MM.1S (cell line): ENCODE data around the gene ARHGAP12.

ENCODE experiments used
- DNase-seq: peaks from one replicate; pipeline ENCODE4 v3.0.0-alpha.2; 2015
- H2AFZ ChIP-seq: fragments of 300-600 bp; sonication (generic); 2 replicates; pipeline ENCODE4 v1.6.0; 2016; ENCODE audit warnings: antibody characterized with exemption, low read length
- H3F3A ChIP-seq: fragments of 300-600 bp; sonication (generic); 2 replicates; pipeline ENCODE4 v1.6.1; 2016; ENCODE audit warnings: mild to moderate bottlenecking, antibody characterized with exemption, low read length, moderate library complexity, mixed read lengths; ENCODE audit not compliant: insufficient read depth
- H3K27ac ChIP-seq: fragments of 300-600 bp; sonication (generic); 2 replicates; pipeline ENCODE4 v1.5.1; 2016; ENCODE audit warnings: mild to moderate bottlenecking, low read length
- H3K27me3 ChIP-seq: fragments of 300-600 bp; sonication (generic); replicated peaks from 2 replicates; pipeline ENCODE4 v1.6.0; 2016; ENCODE audit warnings: low read length; ENCODE audit not compliant: insufficient read depth
- H3K36me3 ChIP-seq: fragments of 300-600 bp; sonication (generic); replicated peaks from 2 replicates; pipeline ENCODE4 v1.6.1; 2016; ENCODE audit warnings: mild to moderate bottlenecking, low read length, mixed read lengths; ENCODE audit not compliant: insufficient read depth
- H3K4me1 ChIP-seq: fragments of 300-600 bp; sonication (generic); 2 replicates; pipeline ENCODE4 v1.6.1; 2016; ENCODE audit warnings: low read length, mixed read lengths
- H3K4me2 ChIP-seq: fragments of 300-600 bp; sonication (generic); 2 replicates; pipeline ENCODE4 v1.6.0; 2016; ENCODE audit warnings: low read depth, low read length
- H3K4me3 ChIP-seq: fragments of 300-600 bp; sonication (generic); 2 replicates; pipeline ENCODE4 v1.5.1; 2016; ENCODE audit warnings: low read length, mixed read lengths
- H3K79me2 ChIP-seq: fragments of 300-600 bp; sonication (generic); 2 replicates; pipeline ENCODE4 v1.6.1; 2016; ENCODE audit warnings: mixed run types, low read length, mixed read lengths
- H3K9ac ChIP-seq: fragments of 300-600 bp; sonication (generic); 2 replicates; pipeline ENCODE4 v1.6.1; 2016; ENCODE audit warnings: low read length, mixed read lengths
- H3K9me2 ChIP-seq: fragments of 300-600 bp; sonication (generic); replicated peaks from 2 replicates; pipeline ENCODE4 v1.6.1; 2016; ENCODE audit warnings: mild to moderate bottlenecking, low read length, mixed read lengths; ENCODE audit not compliant: insufficient read depth
- H3K9me3 ChIP-seq: fragments of 300-600 bp; sonication (generic); replicated peaks from 2 replicates; pipeline ENCODE4 v1.6.1; 2016; ENCODE audit warnings: mild to moderate bottlenecking, low read length, mixed read lengths; ENCODE audit not compliant: insufficient read depth
- H4K20me1 ChIP-seq: fragments of 300-600 bp; sonication (generic); 2 replicates; pipeline ENCODE4 v1.6.1; 2016; ENCODE audit warnings: mild to moderate bottlenecking, low read length, moderate library complexity, mixed read lengths; ENCODE audit not compliant: insufficient read depth
- CTCF ChIP-seq: fragments of 300-600 bp; sonication (generic); IDR thresholded peaks from 2 replicates; pipeline ENCODE4 v1.5.1; 2016; ENCODE audit warnings: antibody characterized with exemption, low read length, mixed read lengths
- EZH2 ChIP-seq: fragments of 300-600 bp; sonication (generic); optimal IDR thresholded peaks from 2 replicates; pipeline ENCODE3; 2017; ENCODE audit warnings: low read depth, mild to moderate bottlenecking, antibody characterized with exemption, low read length, mixed read lengths
- EZH2phosphoT487 ChIP-seq: fragments of 300-600 bp; sonication (generic); IDR thresholded peaks from 2 replicates; pipeline ENCODE4 v1.6.1; 2018; ENCODE audit warnings: antibody characterized with exemption, low read length

The ARHGAP12 gene

GRCh38 chr10:31804352-31804810 lies 124.2 kb downstream of the ARHGAP12 start:
- H3K9me3 ChIP-seq, result no peaks in the 10 kb centered on the region

DNA sequence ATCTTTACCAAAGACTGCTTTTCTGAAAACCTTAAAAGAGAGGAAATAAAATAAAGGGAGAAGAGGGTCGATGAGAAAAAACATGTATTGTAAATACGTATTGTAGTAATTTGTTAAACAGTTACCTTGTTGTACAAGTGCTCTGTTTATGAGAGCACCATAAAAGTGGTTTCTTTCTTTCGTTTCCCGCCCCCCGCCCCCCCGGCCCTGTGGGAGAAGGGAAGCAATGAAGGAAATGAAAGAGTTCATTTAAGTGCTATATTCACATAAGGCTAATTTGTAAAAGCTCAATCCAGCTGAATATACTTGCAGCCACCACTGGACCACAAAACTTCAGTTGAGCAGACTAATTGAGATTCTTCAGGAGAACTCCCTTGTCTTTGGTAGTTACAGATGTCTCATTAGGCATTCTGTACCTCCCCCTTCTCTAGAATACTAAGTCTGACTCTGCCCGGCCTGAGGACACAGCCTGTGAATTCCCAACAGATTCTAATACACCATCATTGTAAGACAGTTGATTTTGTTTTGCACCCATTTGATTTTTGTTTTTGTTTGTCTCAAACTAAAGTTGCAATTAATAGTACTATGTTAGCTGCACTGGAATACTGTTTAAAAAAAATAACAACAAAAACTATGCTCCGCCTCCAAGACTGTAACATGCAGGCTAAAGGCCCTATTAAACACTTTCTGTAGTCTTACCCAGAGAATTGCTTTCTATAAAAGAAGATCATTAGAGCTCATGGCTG lies 124.9 kb downstream of the ARHGAP12 start:
- TF ChIP-seq EZH2phosphoT487, result no peak
- TF ChIP-seq CTCF, result no peak
- TF ChIP-seq EZH2, result no peak
- Histone ChIP-seq H3K27ac (no peak overlapping the region), H3K36me3 (no peaks in the 10 kb centered on the region)

More at GRCh38 chr10:31804352-31804810, 124.2 kb downstream of the ARHGAP12 start:
- no peak overlapping the region for H3K9ac ChIP-seq
- TF ChIP-seq EZH2 (no peak), CTCF (no peak), EZH2phosphoT487 (no peak)
- H3K27me3 ChIP-seq, result no peaks in the 10 kb centered on the region
- H3K9me2 ChIP-seq, result no peaks in the 10 kb centered on the region
- H3K36me3 ChIP-seq, result no peaks in the 10 kb centered on the region
- peaks cover 4% of the 10 kb centered on the region for H3K4me1 ChIP-seq
- H3F3A ChIP-seq, result no peaks in the 10 kb centered on the region
- DNase-seq, result no peak
- H2AFZ ChIP-seq, result no peak overlapping the region
- H3K79me2 ChIP-seq, result no peaks in the 10 kb centered on the region
- H3K4me2 ChIP-seq, result no peak overlapping the region
- no peak overlapping the region for H3K27ac ChIP-seq
- H4K20me1 ChIP-seq, result no peaks in the 10 kb centered on the region
- H3K4me3 ChIP-seq, result no peak overlapping the region

DNA sequence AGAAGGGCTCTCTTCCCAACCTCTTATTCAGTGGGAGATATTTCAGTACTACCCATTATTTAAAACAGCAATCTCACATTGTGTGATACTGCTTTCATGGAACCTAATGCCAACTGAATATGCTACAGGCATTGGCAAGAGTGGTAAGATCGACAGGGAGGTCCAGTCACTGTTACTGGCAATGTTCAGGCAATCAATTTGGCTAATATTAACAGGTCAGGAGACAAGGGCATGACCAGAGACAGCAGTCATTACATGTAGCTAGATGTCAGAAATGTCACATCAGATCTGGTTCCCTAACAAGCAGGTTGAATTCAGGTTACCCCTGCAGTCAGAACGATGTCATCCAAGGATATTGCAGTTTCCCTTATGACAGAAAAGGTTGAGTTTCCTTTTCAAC lies 129.4 kb downstream of the ARHGAP12 start:
- no peaks in the 10 kb centered on the region for H3K9me3 ChIP-seq
- no peak overlapping the region for H3K27ac ChIP-seq
- H3K4me3 ChIP-seq, result no peak overlapping the region
- TF ChIP-seq EZH2phosphoT487, result no peak
- TF ChIP-seq CTCF, result no peak
- no peak for TF ChIP-seq EZH2
- H2AFZ ChIP-seq, result no peak overlapping the region
- no peaks in the 10 kb centered on the region for H3K4me1 ChIP-seq
- H4K20me1 ChIP-seq, result no peaks in the 10 kb centered on the region
- H3K36me3 ChIP-seq, result no peaks in the 10 kb centered on the region
- H3K79me2 ChIP-seq, result no peaks in the 10 kb centered on the region
- H3K27me3 ChIP-seq, result no peaks in the 10 kb centered on the region
- H3K4me2 ChIP-seq, result no peak overlapping the region
- H3K9me2 ChIP-seq, result no peaks in the 10 kb centered on the region
- no peak overlapping the region for H3K9ac ChIP-seq
- H3F3A ChIP-seq, result no peaks in the 10 kb centered on the region
- no peak for DNase-seq

More for the DNA sequence above, 124.9 kb downstream of the ARHGAP12 start:
- H4K20me1 ChIP-seq, result no peaks in the 10 kb centered on the region
- no peaks in the 10 kb centered on the region for H3K79me2 ChIP-seq
- no peak overlapping the region for H3K9ac ChIP-seq
- H2AFZ ChIP-seq, result no peak overlapping the region
- H3K9me2 ChIP-seq, result no peaks in the 10 kb centered on the region
- peaks cover 4% of the 10 kb centered on the region for H3K4me1 ChIP-seq
- no peaks in the 10 kb centered on the region for H3K9me3 ChIP-seq
- no peaks in the 10 kb centered on the region for H3K27me3 ChIP-seq
- H3K4me3 ChIP-seq, result no peak overlapping the region
- no peaks in the 10 kb centered on the region for H3F3A ChIP-seq
- no peak overlapping the region for H3K4me2 ChIP-seq
- DNase-seq, result no peak
